T-cell (primary cell): ENCODE results near the gene ABCA1. TPM values are rescaled to one million over a fixed set of nuclear protein-coding genes. Genes with fewer than 3 reads are reported as not detected.

ENCODE experiments used
- ATAC-seq, 4 experiments: fragments of 200-7000 bp in 3 of 4; fragments of 150-1000 bp in 1 of 4; cut with Tn5 transposase; replicated peaks in 1 of 4; 1 replicate in 3 of 4; 2 replicates in 1 of 4; pipeline ENCODE4 v1.10.0; 2021; ENCODE audit warnings: moderate library complexity in 3 of 4, mild to moderate bottlenecking in 2 of 4, moderate number of reproducible peaks in 1 of 4
- CTCF ChIA-PET, 2 donors: fragments of 300-600 bp; sonication (Branson Sonifier 250); formaldehyde crosslinking; loops; one replicate each; lab custom pipeline; 2022; ENCODE audit warnings: antibody characterized with exemption in 2 of 2; lab: Charles Lee
- POLR2A ChIA-PET, 2 donors: fragments of 300-600 bp; sonication (Branson Sonifier 250); formaldehyde crosslinking; loops; one replicate each; lab custom pipeline; 2022; ENCODE audit warnings: antibody characterized with exemption in 2 of 2; lab: Charles Lee
- DNase-seq, 35 experiments: peaks; one replicate each; pipeline versions ENCODE4 v3.0.0 to v3.0.0-alpha.2; 2013 to 2023
- H3K27ac ChIP-seq: one replicate; pipeline ENCODE4 v1.5.1; 2013; ENCODE audit warnings: low read length
- H3K27me3 ChIP-seq, 2 experiments: replicated peaks in 1 of 2; 1 replicate in 1 of 2; 2 replicates in 1 of 2; pipeline versions ENCODE4 v1.6.1 to v1.7.0; 2013; ENCODE audit warnings: low read length in 1 of 2, mixed read lengths in 1 of 2; ENCODE audit not compliant: control insufficient read depth in 2 of 2, insufficient read depth in 2 of 2; ENCODE audit errors: extremely low read depth in 1 of 2
- H3K36me3 ChIP-seq, 2 donors: 1 replicate in 1 of 2; 2 replicates in 1 of 2; pipeline versions ENCODE4 v1.6.1 to v1.7.0; 2013; ENCODE audit warnings: low read length in 1 of 2; ENCODE audit not compliant: control insufficient read depth in 2 of 2, insufficient read depth in 1 of 2; ENCODE audit errors: extremely low read depth in 1 of 2
- H3K4me1 ChIP-seq, 2 experiments: 1 replicate in 1 of 2; 2 replicates in 1 of 2; pipeline versions ENCODE4 v1.6.1 to v1.7.0; 2013; ENCODE audit warnings: low read length in 2 of 2, mixed read lengths in 1 of 2; ENCODE audit not compliant: insufficient read depth in 2 of 2, control insufficient read depth in 1 of 2; ENCODE audit errors: extremely low read depth in 1 of 2
- H3K4me3 ChIP-seq, 2 donors: 1 replicate in 1 of 2; 2 replicates in 1 of 2; pipeline versions ENCODE4 v1.5.1 to v1.7.0; 2013; ENCODE audit warnings: mild to moderate bottlenecking in 2 of 2, low read length in 1 of 2, moderate library complexity in 1 of 2; ENCODE audit not compliant: control insufficient read depth in 1 of 2; ENCODE audit errors: extremely low read depth in 1 of 2
- H3K9me3 ChIP-seq: 2 replicates; pipeline ENCODE4 v1.7.0; 2013
- H3K27ac Mint-ChIP-seq, 2 donors: one replicate each; pipeline ENCODE4 v1.8.0; 2020 to 2021; ENCODE audit warnings: mild to moderate bottlenecking in 2 of 2, mixed read lengths in 2 of 2
- H3K27me3 Mint-ChIP-seq, 2 donors: one replicate each; pipeline ENCODE4 v1.8.0; 2021 to 2022; ENCODE audit warnings: mixed read lengths in 2 of 2
- H3K36me3 Mint-ChIP-seq: one replicate; pipeline ENCODE4 v1.8.0; 2021; ENCODE audit warnings: mixed read lengths
- H3K4me1 Mint-ChIP-seq, 3 donors: one replicate each; pipeline ENCODE4 v1.8.0; 2020 to 2022; ENCODE audit warnings: mixed read lengths in 3 of 3, mild to moderate bottlenecking in 1 of 3
- H3K4me3 Mint-ChIP-seq, 3 donors: one replicate each; pipeline ENCODE4 v1.8.0; 2020 to 2022; ENCODE audit warnings: mild to moderate bottlenecking in 3 of 3, mixed read lengths in 3 of 3, moderate library complexity in 3 of 3
- H3K9me3 Mint-ChIP-seq, 3 donors: one replicate each; pipeline ENCODE4 v1.8.0; 2020 to 2022; ENCODE audit warnings: mixed read lengths in 3 of 3
- WGBS: methylation state at CpG from one replicate; pipeline ENCODE4 v1.1.5; 2013; ENCODE audit warnings: missing lambda C conversion rate; ENCODE audit not compliant: insufficient coverage; 5-methylcytosine and 5-hydroxymethylcytosine counted together
- total RNA-seq, 35 experiments: library from RNA in 6 of 35; stranded (reverse) in 6 of 35; fragments of 120-200 nt in 1 of 35; gene quantifications; one replicate each; pipeline versions ENCODE4 v1.2.1 to v1.2.4 and lab custom pipeline; 2013 to 2026

Gene ABCA1
- total RNA-seq, 5 donors from 2014 or later (not counting 1 experiment from before 2014, with no cell fraction given): 0.41 to 4.7 (median 0.62) TPM

DNA sequence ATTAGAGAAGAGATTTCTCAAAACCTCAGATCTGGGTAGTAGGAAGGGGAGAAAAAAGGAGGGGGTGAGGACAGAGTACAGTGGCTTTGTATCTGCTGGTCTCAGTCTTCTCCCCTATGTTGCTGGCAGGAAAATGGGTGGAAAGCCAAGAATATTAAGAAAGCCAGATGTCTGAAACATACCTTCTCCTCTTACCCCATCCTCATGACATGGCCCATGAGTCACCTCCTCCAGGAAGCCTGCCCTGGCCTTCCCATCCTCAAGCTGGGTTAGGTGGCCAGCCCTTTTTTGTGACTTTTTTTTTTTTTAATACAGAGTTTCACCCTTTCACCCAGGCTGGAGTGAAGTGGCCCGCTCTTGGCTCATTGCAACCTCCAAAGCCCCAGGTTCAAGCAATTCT lies 61.8 kb downstream of the ABCA1 start:
- DNase-seq (no peak), ATAC-seq (no peak)
- no peaks in the 10 kb centered on the region for H3K27me3 ChIP-seq
- H3K4me1 Mint-ChIP-seq: peaks cover 4 to 10% (median 6%) of the 10 kb centered on the region in 3 donors
- H3K9me3 ChIP-seq: no peaks in the 10 kb centered on the region
- no peak overlapping the region for H3K27ac Mint-ChIP-seq
- WGBS: no CpG with 5 or more reads among the region's 1 CpG
- peaks cover 0 to 3% of the 10 kb centered on the region in 2 donors for H3K36me3 ChIP-seq
- no peaks in the 10 kb centered on the region for H3K27me3 Mint-ChIP-seq
- H3K9me3 Mint-ChIP-seq: no peaks in the 10 kb centered on the region
- CTCF ChIA-PET: no interaction called here
- peaks cover 24% of the 10 kb centered on the region for H3K36me3 Mint-ChIP-seq
- H3K4me3 Mint-ChIP-seq: no peak overlapping the region
- no peak overlapping the region for H3K4me3 ChIP-seq
- no peak overlapping the region for H3K27ac ChIP-seq
- no peaks in the 10 kb centered on the region for H3K4me1 ChIP-seq
- POLR2A ChIA-PET: no interaction called here

GRCh38 chr9:104864675-104865104 lies 63.3 kb downstream of the ABCA1 start:
- H3K36me3 ChIP-seq: no peaks in the 10 kb centered on the region
- H3K36me3 Mint-ChIP-seq: peaks cover 19% of the 10 kb centered on the region
- DNase-seq (no peak), ATAC-seq (no peak)
- no CpG with 5 or more reads among the region's 5 CpGs for WGBS
- H3K9me3 ChIP-seq: no peaks in the 10 kb centered on the region
- H3K27me3 Mint-ChIP-seq: no peaks in the 10 kb centered on the region
- POLR2A ChIA-PET: no interaction called here
- no peak overlapping the region for H3K4me3 ChIP-seq
- H3K9me3 Mint-ChIP-seq: no peaks in the 10 kb centered on the region
- no peak overlapping the region for H3K27ac ChIP-seq
- no peak overlapping the region for H3K4me3 Mint-ChIP-seq
- no peaks in the 10 kb centered on the region for H3K27me3 ChIP-seq
- H3K4me1 Mint-ChIP-seq: peaks cover 4 to 10% (median 6%) of the 10 kb centered on the region in 3 donors
- H3K4me1 ChIP-seq: no peaks in the 10 kb centered on the region
- no peak overlapping the region for H3K27ac Mint-ChIP-seq
- CTCF ChIA-PET: interaction anchor here in 1 of 2 donors (0.6 to 2.3 kb wide), 4 partner anchors 296 to 854 kb away, joined by 3 to 9 read pairs (median 6); no protein-coding TSS in a partner anchor

DNA sequence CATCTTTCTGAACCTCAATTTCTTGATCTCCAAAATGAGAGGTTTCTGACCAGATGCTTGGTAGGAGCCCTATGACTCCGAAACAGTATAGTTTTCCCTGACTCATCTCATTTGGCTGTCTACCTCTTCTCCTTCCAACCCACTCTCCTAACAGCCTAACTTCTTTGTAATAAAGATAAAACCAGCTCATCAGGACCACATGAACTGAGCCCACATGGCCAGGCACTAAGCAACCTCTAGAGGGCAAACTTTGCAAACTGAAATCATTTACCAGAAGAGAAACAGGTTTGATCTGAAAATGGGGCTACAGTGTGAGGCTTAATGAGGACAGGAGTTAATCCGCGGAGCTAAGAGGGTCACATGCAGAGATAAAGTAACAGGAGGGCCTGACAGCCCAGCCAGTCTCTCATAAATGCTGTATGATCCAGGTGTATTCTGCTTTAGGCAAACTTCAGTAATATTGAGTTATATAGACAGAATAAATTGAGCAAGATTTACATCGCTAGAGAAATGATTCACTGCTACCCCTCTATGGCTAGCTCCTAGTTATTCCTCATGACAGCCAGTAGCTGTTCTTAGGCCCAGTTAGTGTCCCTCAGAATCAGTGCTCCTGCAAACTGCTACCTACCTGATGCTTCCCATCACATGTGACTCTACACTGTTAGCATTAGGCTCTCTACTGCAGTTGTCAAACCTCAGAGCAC lies 64.6 kb downstream of the ABCA1 start:
- Histone ChIP-seq H3K4me3 (no peak overlapping the region), H3K4me1 (no peaks in the 10 kb centered on the region), H3K27ac (no peak overlapping the region), H3K27me3 (no peaks in the 10 kb centered on the region), H3K36me3 (no peaks in the 10 kb centered on the region), H3K9me3 (no peaks in the 10 kb centered on the region)
- Mint-ChIP-seq H3K27ac (no peak overlapping the region), H3K9me3 (no peaks in the 10 kb centered on the region), H3K4me1 (peaks cover 4 to 6% (median 5%) of the 10 kb centered on the region in 3 donors), H3K4me3 (no peak overlapping the region), H3K36me3 (peaks cover 15% of the 10 kb centered on the region), H3K27me3 (no peaks in the 10 kb centered on the region)
- ChIA-PET CTCF (interaction anchor here (0.5 to 2.3 kb wide), 26 partner anchors 10 to 808 kb away, joined by 3 to 12 read pairs (median 4); no protein-coding TSS in a partner anchor), POLR2A (interaction anchor here in 1 of 2 donors (0.6 kb wide), 1 partner anchor 263 kb away, joined by 8 read pairs; no protein-coding TSS in a partner anchor)
- peak; percentile 55 to 88 (median 78) for ATAC-seq
- peak in 33 of 35 experiments; percentile 8 to 73 (median 33) for DNase-seq
- 92% methylated on average over 2 of the region's 4 CpGs for WGBS

GRCh38 chr9:104861397-104861796 lies 66.6 kb downstream of the ABCA1 start:
- no CpG with 5 or more reads among the region's 2 CpGs for WGBS
- H3K27ac Mint-ChIP-seq: no peak overlapping the region

GRCh38 chr9:104860263-104860662 lies 67.7 kb downstream of the ABCA1 start:
- ChIA-PET POLR2A (interaction anchor here in 1 of 2 donors (0.7 kb wide), 1 partner anchor 24 kb away, joined by 3 read pairs; no protein-coding TSS in a partner anchor), CTCF (interaction anchor here (0.6 to 0.8 kb wide), 3 partner anchors 30 to 587 kb away, joined by 3 to 5 read pairs (median 3); no protein-coding TSS in a partner anchor)
- Histone ChIP-seq H3K27ac (no peak overlapping the region), H3K4me1 (no peaks in the 10 kb centered on the region), H3K9me3 (no peaks in the 10 kb centered on the region), H3K36me3 (peaks cover 0 to 5% of the 10 kb centered on the region in 2 donors), H3K4me3 (no peak overlapping the region), H3K27me3 (no peaks in the 10 kb centered on the region)
- Mint-ChIP-seq H3K36me3 (peaks cover 18% of the 10 kb centered on the region), H3K9me3 (no peaks in the 10 kb centered on the region), H3K27me3 (no peaks in the 10 kb centered on the region), H3K4me1 (peaks cover 4 to 6% (median 5%) of the 10 kb centered on the region in 3 donors), H3K27ac (no peak overlapping the region), H3K4me3 (no peak overlapping the region)
- WGBS: no CpG with 5 or more reads among the region's 2 CpGs
- DNase-seq (no peak), ATAC-seq (no peak)

More at GRCh38 chr9:104861397-104861796, 66.6 kb downstream of the ABCA1 start:
- no peaks in the 10 kb centered on the region for H3K27me3 ChIP-seq
- Mint-ChIP-seq H3K36me3 (peaks cover 16% of the 10 kb centered on the region), H3K27me3 (no peaks in the 10 kb centered on the region), H3K4me3 (no peak overlapping the region), H3K9me3 (no peaks in the 10 kb centered on the region), H3K4me1 (peaks cover 4 to 6% (median 5%) of the 10 kb centered on the region in 3 donors)
- ATAC-seq (no peak), DNase-seq (no peak)
- no peak overlapping the region for H3K27ac ChIP-seq
- H3K4me1 ChIP-seq: no peaks in the 10 kb centered on the region
- H3K36me3 ChIP-seq: peaks cover 0 to 3% of the 10 kb centered on the region in 2 donors
- H3K9me3 ChIP-seq: no peaks in the 10 kb centered on the region
- ChIA-PET POLR2A (interaction anchor here in 1 of 2 donors (0.6 kb wide), 1 partner anchor 35 kb away, joined by 3 read pairs; no protein-coding TSS in a partner anchor), CTCF (interaction anchor here (0.6 to 1.2 kb wide), 9 partner anchors 11 to 663 kb away, joined by 3 to 10 read pairs (median 4); partner anchors contain the start of gene SLC44A1 (in 1 of the 2))
- H3K4me3 ChIP-seq: no peak overlapping the region

DNA sequence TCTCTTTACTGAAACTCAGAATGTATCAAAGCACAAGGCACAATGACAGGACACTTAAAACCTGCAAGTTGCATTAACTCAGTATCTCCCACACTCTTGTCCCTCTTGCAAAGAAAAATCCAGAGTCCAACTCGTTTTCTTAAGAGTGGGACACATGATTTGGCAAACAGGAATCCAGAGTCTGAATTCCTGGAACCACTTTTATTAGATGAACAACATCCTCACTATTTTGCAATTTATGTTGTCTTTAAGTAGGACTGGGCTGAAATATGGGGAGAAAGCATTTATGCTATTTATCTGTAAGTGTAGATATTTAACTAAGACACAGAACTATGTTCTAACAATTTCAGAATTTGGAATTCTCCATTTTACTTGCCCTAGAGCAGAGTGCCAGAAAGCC lies 69.1 kb downstream of the ABCA1 start:
- Mint-ChIP-seq H3K4me3 (no peak overlapping the region), H3K27ac (no peak overlapping the region), H3K27me3 (no peaks in the 10 kb centered on the region), H3K4me1 (peaks cover 4 to 6% (median 5%) of the 10 kb centered on the region in 3 donors), H3K9me3 (no peaks in the 10 kb centered on the region), H3K36me3 (peaks cover 21% of the 10 kb centered on the region)
- DNase-seq: no peak
- Histone ChIP-seq H3K36me3 (peaks cover 0 to 5% of the 10 kb centered on the region in 2 donors), H3K27me3 (no peaks in the 10 kb centered on the region), H3K4me3 (no peak overlapping the region), H3K4me1 (no peaks in the 10 kb centered on the region), H3K9me3 (no peaks in the 10 kb centered on the region), H3K27ac (no peak overlapping the region)
- POLR2A ChIA-PET: no interaction called here
- WGBS: 40% methylated on average over 1 of the region's 1 CpG
- CTCF ChIA-PET: no interaction called here
- no peak for ATAC-seq
